Kidney tubule cell (primary cell): ENCODE measurements around the gene GBGT1.

ENCODE experiments used
- DNase-seq: peaks from one replicate; pipeline ENCODE4 v3.0.0-alpha.2; 2018; ENCODE audit warnings: low spot score

The GBGT1 gene

GRCh38 chr9:133125941-133126696 lies 37.6 kb downstream of the GBGT1 start:
- no peak for DNase-seq

GRCh38 chr9:133124907-133125275 lies 38.8 kb downstream of the GBGT1 start:
- no peak for DNase-seq

- DNase-seq, result no peak
Observed at GRCh38 chr9:133124123-133124906, 39.4 kb downstream of the GBGT1 start.

GRCh38 chr9:133122935-133123611 lies 40.6 kb downstream of the GBGT1 start:
- no peak for DNase-seq

GRCh38 chr9:133122605-133122934 lies 41.1 kb downstream of the GBGT1 start:
- DNase-seq, result no peak

GRCh38 chr9:133121915-133122550 lies 41.7 kb downstream of the GBGT1 start:
- DNase-seq, result no peak

- peak; percentile 86 for DNase-seq
Observed at GRCh38 chr9:133121198-133121914, 42.4 kb downstream of the GBGT1 start, which contains the start of gene RALGDS. RALGDS (minus strand) TSS chr9:133121240; CDS start chr9:133121154, 86 bp downstream.

- DNase-seq, result no peak
Observed at GRCh38 chr9:133120501-133121197, 43.1 kb downstream of the GBGT1 start.

- DNase-seq, result no peak
Observed at GRCh38 chr9:133119846-133120500, 43.7 kb downstream of the GBGT1 start.

- DNase-seq, result no peak
Observed at GRCh38 chr9:133119103-133119845, 44.4 kb downstream of the GBGT1 start.

- DNase-seq, result no peak
Observed at GRCh38 chr9:133118568-133118967, 45.1 kb downstream of the GBGT1 start.

- DNase-seq, result no peak
Observed at GRCh38 chr9:133118179-133118520, 45.6 kb downstream of the GBGT1 start.

GRCh38 chr9:133117271-133118178 lies 46.2 kb downstream of the GBGT1 start:
- no peak for DNase-seq

- DNase-seq, result no peak
Observed at GRCh38 chr9:133116346-133117231, 47.1 kb downstream of the GBGT1 start.

GRCh38 chr9:133115604-133116345 lies 47.9 kb downstream of the GBGT1 start:
- DNase-seq, result no peak

- no peak for DNase-seq
Observed at GRCh38 chr9:133114886-133115603, 48.7 kb downstream of the GBGT1 start.
